GM06990 (cell line): ENCODE data around the gene FAXDC2.
"Not testable (repeated sequence)": the region's sequence is repeated elsewhere in the genome, so short reads cannot be mapped to it uniquely, and the experiment has no call there.

Source experiments
- DNase-seq: peaks from one replicate; pipeline ENCODE4 v3.0.0-alpha.2; 2011; ENCODE audit not compliant: insufficient read length; ENCODE audit errors: extremely low read depth
- H3K27me3 ChIP-seq: replicated peaks from 2 replicates; pipeline ENCODE4 v1.6.0; 2011; ENCODE audit warnings: low read length; ENCODE audit not compliant: control insufficient read depth, insufficient read depth
- H3K36me3 ChIP-seq: 2 replicates; pipeline ENCODE4 v1.5.1; 2011; ENCODE audit warnings: low read length; ENCODE audit not compliant: control insufficient read depth, insufficient read depth
- H3K4me3 ChIP-seq: replicated peaks from 2 replicates; pipeline ENCODE4 v1.5.1; 2011; ENCODE audit warnings: low read depth, mild to moderate bottlenecking, control low read depth, low read length
- CTCF ChIP-seq: IDR thresholded peaks from 2 replicates; pipeline ENCODE4 v1.5.1; 2011; ENCODE audit warnings: low read length, control low read depth, mild to moderate bottlenecking, inconsistent platforms; ENCODE audit not compliant: insufficient read depth, poor library complexity, severe bottlenecking

FAXDC2 gene

GRCh38 chr5:154840435-154841272, 9.7 kb downstream of the FAXDC2 start:
- Histone ChIP-seq H3K27me3 (no peaks in the 10 kb centered on the region), H3K36me3 (no peaks in the 10 kb centered on the region), H3K4me3 (no peak overlapping the region)
- no peak for TF ChIP-seq CTCF
- no peak for DNase-seq

GRCh38 chr5:154837009-154837901, 13.1 kb downstream of the FAXDC2 start:
- Histone ChIP-seq H3K27me3 (no peaks in the 10 kb centered on the region), H3K36me3 (no peaks in the 10 kb centered on the region), H3K4me3 (no peak overlapping the region)
- no peak for TF ChIP-seq CTCF
- DNase-seq, result no peak

- no peak for TF ChIP-seq CTCF
- DNase-seq, result no peak
- peaks cover 3% of the 10 kb centered on the region; the same call in 1 of the 2 replicates for H3K36me3 ChIP-seq
Observed at GRCh38 chr5:154836225-154836624, 14.2 kb downstream of the FAXDC2 start.

GRCh38 chr5:154835701-154836052, 14.7 kb downstream of the FAXDC2 start:
- not testable (repeated sequence) for H3K4me3 ChIP-seq, H3K27me3 ChIP-seq, H3K36me3 ChIP-seq, DNase-seq

More at GRCh38 chr5:154836225-154836624, 14.2 kb downstream of the FAXDC2 start:
- no peaks in the 10 kb centered on the region for H3K27me3 ChIP-seq
- H3K4me3 ChIP-seq, result no peak overlapping the region

GRCh38 chr5:154834053-154834452, 16.4 kb downstream of the FAXDC2 start:
- DNase-seq, result no peak
- Histone ChIP-seq H3K36me3 (peaks cover 5% of the 10 kb centered on the region; the same call in 1 of the 2 replicates), H3K27me3 (no peaks in the 10 kb centered on the region), H3K4me3 (no peak overlapping the region)
- TF ChIP-seq CTCF, result no peak

- H3K36me3 ChIP-seq, H3K27me3 ChIP-seq, H3K4me3 ChIP-seq, DNase-seq: not testable (repeated sequence)
Observed at GRCh38 chr5:154832804-154833203, 17.6 kb downstream of the FAXDC2 start.
